ENCODE results near the gene SMOC2. TPM values are rescaled to one million over a fixed set of nuclear protein-coding genes. Genes with fewer than 3 reads are reported as not detected.

Gene SMOC2
- total RNA-seq, 1 donor, result not detected

DNA sequence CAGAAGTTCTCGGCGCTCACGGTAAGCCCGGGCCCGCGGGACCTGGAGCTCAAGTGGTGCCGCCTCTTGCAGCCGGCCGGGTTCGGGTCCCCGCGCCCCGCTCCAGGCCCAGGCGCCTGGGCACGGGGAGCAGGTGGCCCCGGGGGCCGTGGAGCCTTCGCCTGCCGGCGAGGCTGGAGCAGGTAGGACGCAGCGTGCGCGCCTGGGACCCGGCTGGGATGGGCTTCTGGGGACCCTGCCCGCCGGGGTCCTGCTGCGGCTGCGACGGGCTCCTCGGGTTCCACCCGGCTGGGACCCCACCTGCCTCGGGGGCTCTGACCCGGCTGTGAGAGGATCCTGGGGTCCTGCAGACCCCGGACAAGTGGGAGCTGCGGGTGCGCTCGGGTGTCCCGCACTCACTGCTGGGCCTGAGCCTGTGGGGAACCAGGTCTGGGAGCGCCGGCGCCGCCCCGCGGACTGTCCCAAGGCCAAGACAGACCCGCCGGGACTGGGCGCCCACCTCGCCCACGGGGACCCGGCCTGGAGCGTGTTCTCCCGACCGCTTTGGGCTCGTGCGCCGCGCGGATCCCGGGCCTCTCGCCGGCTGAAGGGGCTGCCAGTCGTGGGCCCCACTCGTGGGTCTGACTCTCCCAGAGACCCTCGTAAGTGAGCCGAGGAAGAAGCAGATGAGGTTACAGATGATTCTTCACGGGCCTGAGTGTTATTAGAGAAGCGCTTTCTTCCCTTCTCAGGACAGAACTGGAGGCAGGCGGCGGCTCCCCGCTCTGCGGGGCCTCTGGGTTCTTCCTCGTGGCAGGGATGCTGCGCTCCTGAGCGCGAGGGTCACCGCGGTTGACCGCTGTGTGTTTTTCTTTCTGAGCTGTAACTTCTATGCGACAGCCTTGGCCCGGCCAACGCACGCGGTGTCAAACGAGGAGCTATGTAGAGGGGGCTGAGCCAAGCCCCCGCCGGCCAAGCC, 729 bp downstream of the SMOC2 start:
- DNase-seq (ENCODE audit: low read depth), result no peak
- TF ChIP-seq CTCF (IDR thresholded peaks at IDR 0.05; ENCODE audit: insufficient read depth, low read depth, low read length), result no peak
- H3K4me3 ChIP-seq (ENCODE audit: low read depth, low read length), result no peak overlapping the region

- H3K4me3 ChIP-seq (ENCODE audit: low read depth, low read length), result no peak overlapping the region
- DNase-seq (ENCODE audit: low read depth), result no peak
- TF ChIP-seq CTCF (IDR thresholded peaks at IDR 0.05; ENCODE audit: insufficient read depth, low read depth, low read length), result no peak
Observed at GRCh38 chr6:168442646-168443045, 1.7 kb downstream of the SMOC2 start.

GRCh38 chr6:168447282-168447681, 6.3 kb downstream of the SMOC2 start:
- TF ChIP-seq CTCF (IDR thresholded peaks at IDR 0.05; ENCODE audit: insufficient read depth, low read depth, low read length), result no peak
- no peak overlapping the region for H3K4me3 ChIP-seq (ENCODE audit: low read depth, low read length)
- no peak for DNase-seq (ENCODE audit: low read depth)

- no peak overlapping the region for H3K4me3 ChIP-seq (ENCODE audit: low read depth, low read length)
- no peak for DNase-seq (ENCODE audit: low read depth)
- TF ChIP-seq CTCF (IDR thresholded peaks at IDR 0.05; ENCODE audit: insufficient read depth, low read depth, low read length), result no peak
Observed at GRCh38 chr6:168447700-168448099, 6.7 kb downstream of the SMOC2 start.

GRCh38 chr6:168448243-168448855, 7.4 kb downstream of the SMOC2 start:
- no peak for TF ChIP-seq CTCF (IDR thresholded peaks at IDR 0.05; ENCODE audit: insufficient read depth, low read depth, low read length)

GRCh38 chr6:168450917-168451316, 9.9 kb downstream of the SMOC2 start:
- DNase-seq (ENCODE audit: low read depth), result no peak
- TF ChIP-seq CTCF (IDR thresholded peaks at IDR 0.05; ENCODE audit: insufficient read depth, low read depth, low read length), result no peak
- H3K4me3 ChIP-seq (ENCODE audit: low read depth, low read length), result no peak overlapping the region

More at GRCh38 chr6:168448243-168448855, 7.4 kb downstream of the SMOC2 start:
- H3K4me3 ChIP-seq (ENCODE audit: low read depth, low read length), result no peak overlapping the region
- DNase-seq (ENCODE audit: low read depth), result no peak

All from fibroblast of villous mesenchyme (primary cell).